Effector memory CD4-positive, alpha-beta T cell (primary cell): ENCODE measurements around the gene ERBB2.

Source experiments
- DNase-seq, 3 donors: peaks; one replicate each; pipeline ENCODE4 v3.0.0-alpha.2; 2020
- H3K27ac ChIP-seq: 2 replicates; pipeline ENCODE4 v1.7.0; 2013; ENCODE audit warnings: mild to moderate bottlenecking, low read length, moderate library complexity; ENCODE audit not compliant: insufficient read depth, poor library complexity, severe bottlenecking
- H3K27me3 ChIP-seq: replicated peaks from 2 replicates; pipeline ENCODE4 v1.7.0; 2013; ENCODE audit warnings: mild to moderate bottlenecking, low read length; ENCODE audit not compliant: insufficient read depth, control insufficient read depth, poor library complexity, severe bottlenecking
- H3K36me3 ChIP-seq: 2 replicates; pipeline ENCODE4 v1.7.0; 2013; ENCODE audit warnings: mild to moderate bottlenecking, low read length, moderate library complexity; ENCODE audit not compliant: control insufficient read depth, insufficient read depth
- H3K4me1 ChIP-seq: 2 replicates; pipeline ENCODE4 v1.7.0; 2013; ENCODE audit warnings: low read length, mild to moderate bottlenecking; ENCODE audit not compliant: control insufficient read depth, insufficient read depth, poor library complexity, severe bottlenecking
- H3K4me3 ChIP-seq: 2 replicates; pipeline ENCODE4 v1.7.0; 2013; ENCODE audit warnings: low read length, low read depth, mild to moderate bottlenecking; ENCODE audit not compliant: insufficient read depth, poor library complexity, severe bottlenecking
- H3K9me3 ChIP-seq: 2 replicates; pipeline ENCODE4 v1.7.0; 2013; ENCODE audit warnings: mild to moderate bottlenecking, low read length, moderate library complexity; ENCODE audit not compliant: control insufficient read depth

The ERBB2 gene

GRCh38 chr17:39738568-39738901 lies 38.7 kb downstream of the ERBB2 start:
- H3K36me3 ChIP-seq = no peaks in the 10 kb centered on the region
- H3K27me3 ChIP-seq = peaks cover 9% of the 10 kb centered on the region
- peak; percentile 39 to 53 (median 48) for DNase-seq
- peaks cover 15% of the 10 kb centered on the region for H3K4me1 ChIP-seq
- no peak overlapping the region for H3K27ac ChIP-seq
- H3K4me3 ChIP-seq = no peak overlapping the region
- no peaks in the 10 kb centered on the region for H3K9me3 ChIP-seq

GRCh38 chr17:39738983-39739884 lies 39.4 kb downstream of the ERBB2 start:
- H3K36me3 ChIP-seq = no peaks in the 10 kb centered on the region
- DNase-seq = no peak
- H3K4me3 ChIP-seq = no peak overlapping the region
- H3K27ac ChIP-seq = no peak overlapping the region
- peaks cover 9% of the 10 kb centered on the region for H3K27me3 ChIP-seq
- peaks cover 15% of the 10 kb centered on the region for H3K4me1 ChIP-seq
- H3K9me3 ChIP-seq = no peaks in the 10 kb centered on the region

- Histone ChIP-seq H3K27ac (no peak overlapping the region), H3K4me3 (no peak overlapping the region)
These were observed 40.1 kb downstream of the ERBB2 start for GRCh38 chr17:39739885-39740356.

GRCh38 chr17:39740357-39741111 lies 40.7 kb downstream of the ERBB2 start:
- H3K9me3 ChIP-seq = no peaks in the 10 kb centered on the region
- DNase-seq = no peak
- H3K4me3 ChIP-seq = no peak overlapping the region
- no peaks in the 10 kb centered on the region for H3K36me3 ChIP-seq
- peaks cover 9% of the 10 kb centered on the region for H3K27me3 ChIP-seq
- peaks cover 15% of the 10 kb centered on the region for H3K4me1 ChIP-seq
- H3K27ac ChIP-seq = no peak overlapping the region

More at GRCh38 chr17:39739885-39740356, 40.1 kb downstream of the ERBB2 start:
- Histone ChIP-seq H3K27me3 (peaks cover 9% of the 10 kb centered on the region), H3K9me3 (no peaks in the 10 kb centered on the region), H3K4me1 (peaks cover 15% of the 10 kb centered on the region), H3K36me3 (no peaks in the 10 kb centered on the region)
- no peak for DNase-seq

GRCh38 chr17:39742126-39742855 lies 42.4 kb downstream of the ERBB2 start:
- Histone ChIP-seq H3K27me3 (peaks cover 8% of the 10 kb centered on the region), H3K36me3 (no peaks in the 10 kb centered on the region)

GRCh38 chr17:39742856-39743436 lies 43.1 kb downstream of the ERBB2 start:
- Histone ChIP-seq H3K27me3 (peaks cover 2% of the 10 kb centered on the region), H3K27ac (no peak overlapping the region), H3K36me3 (no peaks in the 10 kb centered on the region), H3K4me1 (peaks cover 13% of the 10 kb centered on the region), H3K9me3 (no peaks in the 10 kb centered on the region), H3K4me3 (no peak overlapping the region)
- DNase-seq = no peak

More at GRCh38 chr17:39742126-39742855, 42.4 kb downstream of the ERBB2 start:
- Histone ChIP-seq H3K4me3 (no peak overlapping the region), H3K9me3 (no peaks in the 10 kb centered on the region), H3K4me1 (peaks cover 15% of the 10 kb centered on the region), H3K27ac (no peak overlapping the region)
- no peak for DNase-seq

- Histone ChIP-seq H3K36me3 (no peaks in the 10 kb centered on the region), H3K4me1 (peaks cover 2% of the 10 kb centered on the region), H3K27ac (no peak overlapping the region), H3K4me3 (no peak overlapping the region), H3K27me3 (no peaks in the 10 kb centered on the region), H3K9me3 (no peaks in the 10 kb centered on the region)
- DNase-seq = no peak
These were observed 44.4 kb downstream of the ERBB2 start for GRCh38 chr17:39744075-39744835.

- Histone ChIP-seq H3K4me1 (no peaks in the 10 kb centered on the region), H3K27ac (no peak overlapping the region), H3K9me3 (no peaks in the 10 kb centered on the region), H3K27me3 (no peaks in the 10 kb centered on the region), H3K4me3 (no peak overlapping the region), H3K36me3 (no peaks in the 10 kb centered on the region)
- no peak for DNase-seq
These were observed 45.0 kb downstream of the ERBB2 start for GRCh38 chr17:39744836-39745215.
